ENCODE data around the gene COX6A2. TPM values are rescaled to one million over a fixed set of nuclear protein-coding genes. Genes with fewer than 3 reads are reported as not detected.
"Not testable (repeated sequence)": the region's sequence is repeated elsewhere in the genome, so short reads cannot be mapped to it uniquely, and the experiment has no call there.

Gene COX6A2
- total RNA-seq, 1 donor from 2014 or later: not detected

GRCh38 chr16:31439519-31439918, 11.4 kb upstream of the COX6A2 start:
- Histone ChIP-seq H3K4me1 (peaks cover 9% of the 10 kb centered on the region), H3K27me3 (ENCODE audit: low read depth) (no peaks in the 10 kb centered on the region), H3K27ac (no peak overlapping the region), H3K36me3 (no peaks in the 10 kb centered on the region), H3K4me3 (no peak overlapping the region), H3K9me3 (no peaks in the 10 kb centered on the region)
- no peak for ATAC-seq
- no peak for DNase-seq
- intact Hi-C loops (cut with DNase I): no loop called here
- TF ChIP-seq CTCF (IDR thresholded peaks at IDR 0.05): no peak

DNA sequence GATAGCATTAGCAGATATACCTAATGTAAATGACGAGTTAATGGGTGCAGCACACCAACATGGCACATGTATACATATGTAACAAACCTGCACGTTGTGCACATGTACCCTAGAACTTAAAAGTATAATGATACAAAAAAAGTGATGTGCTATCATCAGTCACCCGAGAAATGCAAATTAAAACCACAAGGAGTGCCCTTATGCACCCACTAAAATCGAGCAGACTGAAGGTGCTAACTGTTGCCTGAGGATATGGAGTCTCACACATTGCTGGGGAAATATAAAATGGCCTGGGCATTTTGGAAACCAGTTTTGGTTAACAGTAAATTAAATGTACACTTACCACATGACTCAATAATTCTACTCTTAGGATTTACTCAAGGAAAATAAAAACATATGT, 10.9 kb upstream of the COX6A2 start:
- H3K4me3 ChIP-seq; H3K9me3 ChIP-seq; H3K27me3 ChIP-seq (ENCODE audit: low read depth); H3K4me1 ChIP-seq; intact Hi-C loops (cut with DNase I); ATAC-seq; H3K36me3 ChIP-seq; DNase-seq; H3K27ac ChIP-seq: not testable (repeated sequence)

DNA sequence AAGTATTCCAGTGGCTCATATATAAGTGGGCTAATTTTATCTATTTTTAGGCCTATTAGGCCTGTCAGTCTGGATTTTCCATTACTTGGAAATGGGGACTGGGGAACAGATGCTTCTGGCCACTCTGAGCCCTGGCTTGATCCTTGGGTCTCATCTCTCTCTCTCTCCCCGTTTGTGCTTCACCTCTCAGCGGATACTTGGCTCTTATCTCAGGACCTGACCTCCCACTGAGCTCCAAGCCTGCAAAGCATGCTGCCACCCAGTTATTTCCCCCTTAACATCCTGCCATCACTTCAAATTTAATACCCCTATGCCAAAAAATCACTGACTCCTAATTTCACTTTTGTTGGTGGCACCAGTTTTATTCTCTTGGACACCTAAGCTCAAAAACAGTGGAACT, 10.3 kb upstream of the COX6A2 start:
- Histone ChIP-seq H3K9me3 (no peaks in the 10 kb centered on the region), H3K36me3 (no peaks in the 10 kb centered on the region), H3K27me3 (ENCODE audit: low read depth) (no peaks in the 10 kb centered on the region), H3K4me1 (peaks cover 9% of the 10 kb centered on the region), H3K27ac (no peak overlapping the region), H3K4me3 (no peak overlapping the region)
- TF ChIP-seq CTCF (IDR thresholded peaks at IDR 0.05): no peak
- DNase-seq (no peak), ATAC-seq (no peak)
- intact Hi-C loops (cut with DNase I): no loop called here

- no peaks in the 10 kb centered on the region for H3K27me3 ChIP-seq (ENCODE audit: low read depth)
- ATAC-seq (peak in 1 of 2 donors; percentile 25), DNase-seq (no peak)
- no peaks in the 10 kb centered on the region for H3K9me3 ChIP-seq
- no peak overlapping the region for H3K4me3 ChIP-seq
- H3K4me1 ChIP-seq: no peaks in the 10 kb centered on the region
- H3K36me3 ChIP-seq: no peaks in the 10 kb centered on the region
- TF ChIP-seq CTCF (IDR thresholded peaks at IDR 0.05): no peak
- intact Hi-C loops (cut with DNase I): no loop called here
- no peak overlapping the region for H3K27ac ChIP-seq
These were observed 8.3 kb upstream of the COX6A2 start for GRCh38 chr16:31436221-31437045.

- DNase-seq: no peak
- H3K27ac ChIP-seq: no peak overlapping the region
- H3K27me3 ChIP-seq (ENCODE audit: low read depth): no peaks in the 10 kb centered on the region
- intact Hi-C loops (cut with DNase I): no loop called here
- peak in 1 of 2 donors; percentile 36 for ATAC-seq
- no peak overlapping the region for H3K4me3 ChIP-seq
- no peaks in the 10 kb centered on the region for H3K9me3 ChIP-seq
- H3K36me3 ChIP-seq: no peaks in the 10 kb centered on the region
- H3K4me1 ChIP-seq: no peaks in the 10 kb centered on the region
- TF ChIP-seq CTCF (IDR thresholded peaks at IDR 0.05): no peak
These were observed 7.4 kb upstream of the COX6A2 start for GRCh38 chr16:31435341-31436220.
